ENCODE data around the gene WDR33. TPM values are rescaled to one million over a fixed set of nuclear protein-coding genes. Genes with fewer than 3 reads are reported as not detected.

Gene WDR33
- total and polyA plus RNA-seq, 5 experiments from 2014 or later, result 26.4 to 92.5 (median 48.1) TPM

DNA sequence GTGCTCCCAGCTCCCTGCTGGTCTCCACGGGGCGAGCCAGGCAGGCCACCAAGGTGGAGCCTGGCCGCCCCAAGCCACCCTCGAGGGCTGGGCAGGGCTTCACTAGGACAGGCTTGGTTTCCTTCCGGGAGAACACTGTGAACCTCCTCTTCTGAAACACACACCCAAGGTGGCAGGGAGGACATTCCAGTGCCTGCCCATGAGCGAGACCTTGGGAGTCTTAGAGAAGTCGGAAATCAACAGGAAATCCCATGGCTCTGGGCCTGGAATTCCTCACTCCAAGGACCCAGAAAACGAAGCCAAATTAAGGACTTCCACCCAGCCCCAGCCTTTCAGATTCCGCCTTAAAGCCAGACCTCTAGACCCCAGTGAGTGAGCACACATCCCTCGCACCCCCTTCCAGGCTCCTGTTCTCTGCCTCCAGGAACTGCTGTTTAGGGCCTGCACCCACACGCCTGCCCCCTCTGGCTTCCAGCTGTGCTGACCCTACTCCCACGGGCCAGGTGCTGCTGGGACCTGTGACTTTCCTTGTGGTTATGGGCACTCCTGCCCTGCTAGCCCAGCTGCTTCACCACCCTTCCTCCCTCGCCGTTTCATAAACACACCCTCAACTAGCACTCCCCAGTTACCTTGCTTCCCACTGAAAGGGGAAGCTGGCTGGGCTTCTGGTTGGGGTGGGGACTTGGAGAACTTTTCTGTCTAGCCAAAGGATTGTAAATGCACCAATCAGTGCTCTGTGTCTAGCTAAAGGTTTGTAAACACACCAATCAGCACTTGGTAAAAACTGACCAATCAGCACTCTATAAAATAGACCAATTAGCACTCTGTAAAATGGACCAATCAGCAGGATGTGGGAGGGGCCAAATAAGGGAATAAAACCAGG is 151.3 kb downstream of the WDR33 start:
- ATAC-seq, result no peak
- Mint-ChIP-seq H3K36me3 (peaks cover 0 to 3% (median 0%) of the 10 kb centered on the region in 3 donors), H3K27me3 (peaks cover 12 to 46% (median 28%) of the 10 kb centered on the region in 5 donors), H3K4me1 (peaks cover 0 to 7% (median 3%) of the 10 kb centered on the region in 4 donors), H3K9me3 (no peaks in the 10 kb centered on the region), H3K4me3 (no peak overlapping the region), H3K27ac (no peak overlapping the region)
- POLR2A ChIA-PET, result no interaction called here
- DNase-seq, result peak in 1 of 10 donors; percentile 38

DNA sequence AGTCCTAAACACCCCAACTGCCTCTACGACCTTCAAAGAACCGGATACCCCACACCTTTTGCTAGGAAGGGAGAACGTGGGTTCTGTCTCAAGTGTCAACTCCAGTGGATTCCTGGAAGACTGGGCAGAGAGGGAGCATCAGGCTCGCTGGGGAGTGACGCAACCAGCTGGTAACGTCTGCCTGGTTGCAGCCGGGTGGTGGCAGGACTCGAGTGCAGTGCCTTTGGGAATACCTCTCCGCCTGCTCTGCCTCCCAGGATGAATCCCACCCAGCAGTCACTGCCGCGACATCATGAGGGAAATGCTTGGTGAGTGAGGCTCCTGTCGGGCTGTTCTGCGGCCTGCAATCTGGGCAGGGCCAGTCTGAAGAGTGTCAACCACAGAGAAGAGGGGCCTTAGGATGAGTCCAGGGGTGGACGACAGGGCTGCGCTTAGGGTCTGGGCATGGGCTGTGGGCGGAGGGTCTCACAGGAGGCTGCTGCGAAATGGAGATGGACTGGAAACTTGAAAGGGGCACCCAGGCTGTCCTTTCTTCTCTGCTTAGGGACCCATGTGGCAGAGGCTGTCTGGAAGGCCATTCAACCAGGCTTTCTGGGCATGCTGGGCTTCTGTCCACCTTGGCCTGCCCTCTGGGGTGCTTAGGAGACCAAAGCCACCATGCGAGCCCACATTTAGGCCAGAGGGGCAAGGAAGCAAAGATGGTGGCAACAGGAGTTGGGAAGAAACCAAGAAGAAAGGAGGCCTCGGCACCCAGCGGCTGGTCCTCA is 152.1 kb downstream of the WDR33 start:
- ATAC-seq (no peak), DNase-seq (peak in 1 of 10 donors; percentile 50)
- Mint-ChIP-seq H3K27me3 (peaks cover 12 to 42% (median 27%) of the 10 kb centered on the region in 5 donors), H3K4me1 (peaks cover 0 to 6% (median 3%) of the 10 kb centered on the region in 4 donors), H3K9me3 (no peaks in the 10 kb centered on the region), H3K4me3 (no peak overlapping the region), H3K27ac (no peak overlapping the region), H3K36me3 (peaks cover 0 to 4% (median 0%) of the 10 kb centered on the region in 3 donors)
- POLR2A ChIA-PET, result no interaction called here

DNA sequence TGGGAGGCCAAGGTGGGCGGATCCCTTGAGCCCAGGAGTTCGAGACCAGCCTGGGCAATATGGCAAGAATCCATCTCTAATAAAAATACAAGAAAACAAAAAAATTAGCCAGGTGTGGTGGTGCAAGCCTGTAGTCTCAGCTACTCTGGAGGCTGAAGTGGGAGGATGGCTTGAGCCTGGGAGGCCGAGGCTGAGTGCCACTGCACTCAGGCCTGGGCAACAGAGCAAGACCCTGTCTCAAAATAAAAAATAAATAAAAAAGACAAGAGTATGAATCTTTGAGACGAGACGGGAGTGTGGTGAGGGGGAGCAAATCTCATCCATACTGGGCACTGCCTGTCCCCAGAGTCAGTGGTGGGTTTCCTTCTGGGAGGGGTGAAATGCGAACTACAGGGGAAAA is 152.8 kb downstream of the WDR33 start:
- no peak for DNase-seq
- ATAC-seq, result no peak
- Mint-ChIP-seq H3K4me1 (no peaks in the 10 kb centered on the region), H3K27me3 (peaks cover 6 to 35% (median 20%) of the 10 kb centered on the region in 5 donors), H3K36me3 (peaks cover 0 to 2% (median 0%) of the 10 kb centered on the region in 3 donors), H3K4me3 (no peak overlapping the region), H3K9me3 (no peaks in the 10 kb centered on the region), H3K27ac (peak overlapping the region in 1 of 10 donors; percentile 68)
- POLR2A ChIA-PET, result no interaction called here

DNA sequence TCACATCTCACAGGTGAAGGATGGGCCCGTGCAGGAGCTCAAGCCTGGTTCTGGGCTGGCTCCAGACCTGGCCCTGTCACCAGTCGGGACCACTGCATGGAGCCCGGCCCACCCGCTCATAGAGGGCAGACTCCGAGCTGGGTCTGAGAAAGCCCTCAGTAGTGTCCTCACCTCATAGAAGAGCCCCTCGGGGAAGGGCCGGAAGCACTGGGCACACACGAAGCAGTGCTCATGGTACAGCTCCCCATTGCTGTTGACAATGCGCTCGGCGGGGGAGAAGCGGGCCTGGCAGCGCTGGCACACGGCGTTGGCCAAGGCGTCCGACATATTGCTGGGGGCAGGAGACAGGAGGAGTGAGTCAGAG is 153.8 kb downstream of the WDR33 start:
- Mint-ChIP-seq H3K9me3 (no peaks in the 10 kb centered on the region), H3K4me1 (peaks cover 0 to 8% (median under 1%) of the 10 kb centered on the region in 4 donors), H3K36me3 (peaks cover 0 to 2% (median 0%) of the 10 kb centered on the region in 3 donors), H3K27ac (no peak overlapping the region), H3K27me3 (peaks cover 1 to 28% (median 17%) of the 10 kb centered on the region in 5 donors), H3K4me3 (no peak overlapping the region)
- POLR2A ChIA-PET, result no interaction called here
- ATAC-seq (no peak), DNase-seq (no peak)

DNA sequence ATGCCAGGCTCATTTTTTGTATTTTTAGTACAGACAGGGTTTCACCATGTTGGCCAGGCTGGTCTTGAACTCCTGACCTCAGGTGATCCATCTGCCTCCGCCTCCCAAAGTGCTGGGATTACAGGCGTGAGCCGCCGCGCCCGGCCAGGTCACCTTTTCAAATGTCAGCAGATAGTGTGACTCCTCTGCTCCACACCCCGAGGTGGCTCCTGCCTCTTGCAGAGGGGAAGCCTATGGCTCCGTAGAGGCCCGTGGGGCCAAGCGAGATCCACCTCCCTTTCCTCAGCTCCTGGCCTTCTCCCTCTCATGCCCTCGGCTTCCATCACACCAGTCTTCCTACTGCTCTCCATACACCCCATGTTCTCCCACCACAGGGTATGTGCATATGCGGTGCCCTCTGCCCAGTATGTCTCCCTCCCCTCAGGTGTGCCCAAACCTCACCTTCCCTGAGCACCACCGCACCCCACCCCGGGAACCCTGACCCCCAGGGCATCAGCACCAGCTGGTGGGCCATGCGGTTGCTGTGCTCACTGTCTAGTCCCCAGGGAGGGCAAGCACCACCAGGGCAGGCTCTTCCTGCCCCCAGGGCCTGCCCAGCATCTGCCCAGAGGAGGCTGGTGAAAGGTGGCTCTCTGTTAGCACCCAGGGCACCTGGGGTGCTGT is 154.3 kb downstream of the WDR33 start:
- Mint-ChIP-seq H3K4me1 (peaks cover 0 to 12% (median under 1%) of the 10 kb centered on the region in 4 donors), H3K4me3 (no peak overlapping the region), H3K9me3 (no peaks in the 10 kb centered on the region), H3K27me3 (peaks cover 0 to 23% (median 13%) of the 10 kb centered on the region in 5 donors), H3K36me3 (peaks cover 0 to 2% (median 0%) of the 10 kb centered on the region in 3 donors), H3K27ac (no peak overlapping the region)
- peak in 1 of 10 donors; percentile 50 for DNase-seq
- POLR2A ChIA-PET, result no interaction called here
- ATAC-seq, result no peak

DNA sequence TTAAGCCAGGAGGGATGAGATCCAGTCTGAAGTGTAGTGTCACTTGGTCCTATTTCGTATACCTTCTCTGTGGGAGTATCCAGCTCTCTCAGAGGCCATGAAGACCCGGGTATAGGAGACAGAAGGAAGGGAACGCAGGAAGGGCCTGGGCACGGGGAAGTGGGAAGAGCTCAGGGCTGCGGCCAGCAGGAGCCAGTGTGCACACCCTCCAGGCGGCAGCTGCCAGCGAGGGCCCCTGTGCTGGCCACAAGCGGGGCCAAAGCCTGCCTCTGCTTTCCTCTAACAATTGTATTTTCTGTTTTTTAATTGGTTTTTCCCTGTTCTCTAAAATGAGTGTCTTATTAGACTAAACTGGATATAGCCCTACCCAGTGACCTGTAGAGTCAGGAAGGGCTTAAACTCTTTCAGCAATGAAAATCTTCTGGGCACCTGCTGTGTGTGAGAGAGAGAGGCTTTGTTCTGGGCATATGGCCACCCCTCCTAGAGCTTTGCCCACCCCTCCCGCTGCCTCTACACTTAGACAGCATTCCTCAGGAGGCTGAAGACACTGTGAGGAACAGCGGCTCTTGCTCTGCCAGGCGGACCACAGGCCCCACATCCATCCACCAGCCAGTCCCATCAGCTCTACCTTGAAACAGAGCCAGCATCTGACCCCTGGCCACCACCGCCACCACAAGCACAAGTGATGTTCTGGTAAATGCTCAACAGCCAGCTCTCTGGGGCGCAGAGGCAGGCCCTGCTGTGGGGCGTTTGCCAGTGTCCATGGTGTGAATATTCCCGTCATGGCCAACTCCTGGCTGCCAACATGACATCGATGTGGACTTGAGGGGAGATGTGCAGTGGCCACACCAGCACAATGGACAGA is 155.5 kb downstream of the WDR33 start:
- Mint-ChIP-seq H3K4me3 (no peak overlapping the region), H3K36me3 (peaks cover 0 to 2% (median 0%) of the 10 kb centered on the region in 3 donors), H3K27ac (no peak overlapping the region), H3K4me1 (peaks cover 0 to 12% (median under 1%) of the 10 kb centered on the region in 4 donors), H3K9me3 (no peaks in the 10 kb centered on the region), H3K27me3 (peaks cover 0 to 10% (median 2%) of the 10 kb centered on the region in 5 donors)
- POLR2A ChIA-PET, result no interaction called here
- ATAC-seq, result no peak
- peak in 1 of 10 donors; percentile 45 for DNase-seq

DNA sequence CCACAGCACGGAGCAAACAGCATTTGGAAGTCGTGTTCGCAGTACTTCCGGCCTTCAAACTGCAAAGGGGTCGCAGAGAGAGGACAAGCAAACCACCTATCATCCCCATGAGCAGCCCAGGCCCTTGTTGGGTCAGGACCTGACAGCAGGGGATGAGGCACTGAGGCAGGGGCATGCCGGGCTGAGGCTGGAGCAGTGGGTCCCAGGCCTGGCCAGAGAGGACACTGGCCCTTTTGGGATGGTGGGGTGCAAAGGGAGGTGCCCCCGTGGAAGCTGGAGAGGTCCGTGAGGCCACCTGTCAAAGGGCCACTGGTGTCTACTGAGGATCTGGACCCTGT is 156.2 kb downstream of the WDR33 start:
- ATAC-seq (no peak), DNase-seq (peak in 1 of 10 donors; percentile 45)
- Mint-ChIP-seq H3K36me3 (peaks cover 0 to 2% (median 0%) of the 10 kb centered on the region in 3 donors), H3K4me1 (peaks cover under 1 to 14% (median 1%) of the 10 kb centered on the region in 4 donors), H3K9me3 (no peaks in the 10 kb centered on the region), H3K4me3 (no peak overlapping the region), H3K27ac (no peak overlapping the region), H3K27me3 (peaks cover 0 to 8% (median 0%) of the 10 kb centered on the region in 5 donors)
- POLR2A ChIA-PET, result no interaction called here

DNA sequence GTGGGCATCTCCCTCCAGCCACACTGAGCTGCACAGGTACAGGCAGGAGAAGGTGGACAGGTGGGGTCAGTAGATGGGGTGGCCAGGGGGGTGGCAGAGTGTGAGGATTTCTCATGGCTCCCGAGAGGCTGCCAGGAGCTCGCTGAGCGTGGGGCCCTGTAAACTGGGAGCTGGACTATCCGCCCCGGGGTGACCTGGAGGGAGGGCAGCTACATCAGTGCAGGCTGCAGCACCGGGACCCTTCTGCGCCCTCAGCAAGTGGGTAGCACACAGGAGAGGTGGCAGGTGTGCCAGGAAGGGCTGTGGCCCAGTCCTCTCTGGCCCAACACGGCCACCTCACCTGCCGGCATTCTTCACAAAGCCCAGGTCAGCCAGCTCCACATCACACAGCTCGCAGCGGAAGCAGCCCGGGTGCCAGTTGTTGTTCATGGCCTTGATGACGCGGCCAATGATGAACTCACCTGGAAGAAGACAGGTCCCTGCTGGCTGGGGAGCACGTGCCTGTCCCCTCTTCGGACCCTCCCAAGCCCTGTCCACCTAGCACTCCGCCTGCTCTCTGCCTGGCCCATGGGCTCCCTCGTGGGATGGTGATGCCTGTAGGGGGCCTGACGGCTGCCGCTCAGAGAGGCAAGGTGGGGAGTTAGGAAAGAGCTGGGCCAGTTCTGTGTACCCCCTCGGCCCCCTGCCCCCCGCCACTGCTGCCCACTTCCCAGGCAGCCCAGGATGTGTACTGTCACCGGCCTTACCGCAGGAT is 156.7 kb downstream of the WDR33 start:
- H3K36me3 Mint-ChIP-seq, result peaks cover 0 to 2% (median 0%) of the 10 kb centered on the region in 3 donors
- H3K27me3 Mint-ChIP-seq, result peaks cover 0 to 6% (median 0%) of the 10 kb centered on the region in 5 donors

DNA sequence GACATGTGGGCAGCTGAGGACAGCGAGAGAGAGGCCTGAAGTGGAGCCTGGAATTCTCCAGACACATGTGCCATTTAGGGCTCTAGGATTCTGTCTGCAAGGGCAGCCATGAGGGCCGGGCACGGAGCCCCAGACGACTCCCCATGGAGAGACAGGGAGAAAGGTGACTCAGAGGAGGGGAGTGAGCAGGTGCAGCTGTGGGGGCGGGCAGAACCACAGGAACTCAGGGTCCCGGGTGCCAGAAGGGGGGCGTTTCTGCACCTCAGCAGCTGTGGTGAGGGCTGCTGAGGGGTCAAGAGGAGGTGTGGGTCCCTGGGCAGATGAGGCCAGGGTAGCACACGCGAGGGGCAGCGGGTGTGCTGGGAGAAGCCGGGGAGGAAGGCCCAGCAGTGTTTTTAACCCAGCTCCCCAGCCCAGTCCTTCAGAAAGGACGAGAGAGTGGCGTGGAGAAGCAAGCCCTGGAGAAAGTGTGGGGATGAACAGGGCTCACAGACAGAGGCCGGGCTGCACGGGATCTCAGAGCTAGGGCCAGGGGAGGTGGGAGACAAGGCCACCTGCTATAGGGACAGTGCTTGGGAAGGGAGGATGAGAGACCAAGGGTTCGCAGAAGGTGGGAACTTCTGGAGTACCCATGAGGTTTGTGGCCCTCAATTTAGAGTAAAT is 157.4 kb downstream of the WDR33 start:
- DNase-seq, result no peak
- Mint-ChIP-seq H3K4me3 (no peak overlapping the region), H3K27ac (peak overlapping the region in 2 of 10 donors; percentile 29 to 37), H3K36me3 (peaks cover 0 to 2% (median 0%) of the 10 kb centered on the region in 3 donors), H3K27me3 (peaks cover 0 to under 1% (median 0%) of the 10 kb centered on the region in 5 donors), H3K4me1 (peaks cover 6 to 22% (median 12%) of the 10 kb centered on the region in 4 donors), H3K9me3 (no peaks in the 10 kb centered on the region)
- ATAC-seq, result no peak
- POLR2A ChIA-PET, result interaction anchor here (0.8 to 1.1 kb wide), 2 partner anchors 17 to 44 kb away, joined by 3 read pairs; no protein-coding TSS in a partner anchor

More for the DNA sequence above, 156.7 kb downstream of the WDR33 start:
- Mint-ChIP-seq H3K27ac (no peak overlapping the region), H3K9me3 (no peaks in the 10 kb centered on the region), H3K4me3 (no peak overlapping the region), H3K4me1 (peaks cover 4 to 17% (median 6%) of the 10 kb centered on the region in 4 donors)
- POLR2A ChIA-PET, result interaction anchor here (0.8 to 1.1 kb wide), 2 partner anchors 17 to 45 kb away, joined by 3 read pairs; no protein-coding TSS in a partner anchor
- ATAC-seq (no peak), DNase-seq (no peak)

DNA sequence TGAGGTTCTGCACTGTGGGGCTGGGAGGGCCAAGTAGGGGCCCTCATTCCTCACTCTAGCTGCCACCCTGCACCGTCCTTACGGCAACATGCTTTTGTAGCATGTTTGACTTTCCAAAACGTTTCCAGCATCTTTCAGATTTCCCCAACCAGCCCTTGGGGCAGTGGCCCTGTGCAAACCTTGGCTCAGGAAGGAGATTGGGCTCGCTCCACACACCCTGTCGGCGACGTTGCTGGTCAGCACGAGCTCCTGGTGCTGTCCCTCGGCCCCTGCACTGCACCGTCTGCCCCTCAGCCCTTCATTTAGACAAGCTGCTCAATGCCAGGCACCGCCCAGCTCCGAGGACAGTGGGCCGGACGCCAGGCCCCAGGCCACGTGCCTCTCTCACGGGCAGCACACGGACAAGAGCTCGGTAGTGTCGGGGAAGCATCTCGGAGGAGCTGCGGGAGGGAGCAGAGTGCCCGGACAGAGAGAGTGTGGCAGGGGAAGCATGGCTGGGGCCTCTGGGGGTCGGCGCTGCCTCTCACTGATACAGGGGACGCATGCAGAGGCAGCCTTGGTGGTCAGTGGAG is 158.1 kb downstream of the WDR33 start:
- DNase-seq (peak in 1 of 10 donors; percentile 56), ATAC-seq (no peak)
- POLR2A ChIA-PET, result interaction anchor here (0.6 to 4.2 kb wide), 3 partner anchors 12 to 36 kb away, joined by 3 to 19 read pairs (median 7); no protein-coding TSS in a partner anchor

More for the DNA sequence above, 158.1 kb downstream of the WDR33 start:
- Mint-ChIP-seq H3K36me3 (peaks cover 0 to 2% (median 0%) of the 10 kb centered on the region in 3 donors), H3K4me1 (peaks cover 8 to 29% (median 18%) of the 10 kb centered on the region in 4 donors), H3K9me3 (no peaks in the 10 kb centered on the region), H3K27ac (peak overlapping the region in 2 of 10 donors; percentile 17 to 29), H3K27me3 (no peaks in the 10 kb centered on the region), H3K4me3 (no peak overlapping the region)

All from naive thymus-derived CD8-positive, alpha-beta T cell (primary cell).